Neutrophil (primary cell): ENCODE measurements around the gene CBFA2T3.
A peak's percentile ranks its signal among the peaks of the same experiment; 100 is the strongest.

Experiments
- H3K27ac ChIP-seq: fragments of 200-600 bp; sonication (generic); 2 replicates; pipeline ENCODE4 v1.5.1; 2016; ENCODE audit warnings: mild to moderate bottlenecking, moderate library complexity
- H3K27me3 ChIP-seq: fragments of 200-600 bp; sonication (generic); 2 replicates; pipeline ENCODE4 v1.6.0; 2016; ENCODE audit warnings: mild to moderate bottlenecking
- H3K36me3 ChIP-seq: fragments of 200-600 bp; sonication (generic); 2 replicates; pipeline ENCODE4 v1.5.1; 2017
- H3K4me1 ChIP-seq, 2 experiments: fragments of 200-600 bp in 1 of 2; sonication (generic) in 1 of 2; 1 replicate in 1 of 2; 2 replicates in 1 of 2; pipeline versions ENCODE4 v1.5.1 to v1.6.1; 2013 to 2016; ENCODE audit warnings: low read depth in 1 of 2, low read length in 1 of 2, mild to moderate bottlenecking in 1 of 2, moderate library complexity in 1 of 2; ENCODE audit not compliant: control insufficient read depth in 1 of 2, insufficient read depth in 1 of 2
- H3K4me3 ChIP-seq, 2 experiments: fragments of 200-600 bp in 1 of 2; sonication (generic) in 1 of 2; 1 replicate in 1 of 2; 2 replicates in 1 of 2; pipeline ENCODE4 v1.5.1; 2013 to 2016; ENCODE audit warnings: low read depth in 1 of 2, low read length in 1 of 2, mild to moderate bottlenecking in 1 of 2, moderate library complexity in 1 of 2
- H3K9me3 ChIP-seq: fragments of 200-600 bp; sonication (generic); 2 replicates; pipeline ENCODE4 v1.5.1; 2016
- TF ChIP-seq, protein P1 (sequence below): fragments of 200-600 bp; sonication (generic); IDR thresholded peaks from 2 replicates; pipeline ENCODE4 v1.5.1; 2016; ENCODE audit warnings: antibody characterized with exemption

CBFA2T3 gene

DNA sequence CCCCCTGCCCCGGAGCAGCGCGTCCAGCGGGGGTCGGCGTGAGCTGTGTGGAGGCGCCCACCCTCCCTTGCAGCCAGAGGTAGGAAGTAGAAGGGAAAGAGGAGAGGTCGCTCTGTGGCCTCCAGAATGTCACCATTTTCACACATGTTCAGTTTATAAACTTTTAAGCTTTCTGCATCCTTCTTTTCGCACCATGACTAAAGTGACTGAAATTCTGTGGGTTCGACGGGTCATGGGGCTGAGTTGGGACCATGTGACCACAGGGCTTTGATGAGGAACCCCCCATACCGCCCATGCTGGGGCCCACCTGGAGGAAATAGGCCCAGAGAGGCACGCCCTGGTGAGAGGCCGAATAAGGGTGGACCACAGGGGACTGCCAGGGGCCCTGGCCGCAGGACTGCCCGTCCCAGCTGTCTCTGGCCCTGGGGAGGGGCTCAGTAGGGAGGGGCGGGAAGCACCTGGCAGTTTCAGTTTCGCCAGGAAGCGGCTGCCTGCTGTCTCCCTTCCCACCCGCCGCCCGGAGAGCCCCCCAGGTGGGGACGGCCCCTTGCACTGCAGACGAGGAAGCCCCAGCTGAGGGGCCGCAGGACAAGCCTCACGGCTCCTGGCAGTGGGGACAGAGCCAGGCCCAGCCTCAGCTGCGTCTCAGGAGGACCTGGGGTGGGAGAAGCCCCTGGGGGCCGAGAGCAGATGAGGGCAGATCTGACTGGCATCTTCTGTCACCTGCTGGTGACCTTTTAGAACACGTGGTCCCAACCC lies 9.0 kb downstream of the CBFA2T3 start:
- H3K4me3 ChIP-seq: peak overlapping the region; percentile 35 to 41

GRCh38 chr16:88966986-88967829 lies 9.8 kb downstream of the CBFA2T3 start:
- TF ChIP-seq, protein P1, sequence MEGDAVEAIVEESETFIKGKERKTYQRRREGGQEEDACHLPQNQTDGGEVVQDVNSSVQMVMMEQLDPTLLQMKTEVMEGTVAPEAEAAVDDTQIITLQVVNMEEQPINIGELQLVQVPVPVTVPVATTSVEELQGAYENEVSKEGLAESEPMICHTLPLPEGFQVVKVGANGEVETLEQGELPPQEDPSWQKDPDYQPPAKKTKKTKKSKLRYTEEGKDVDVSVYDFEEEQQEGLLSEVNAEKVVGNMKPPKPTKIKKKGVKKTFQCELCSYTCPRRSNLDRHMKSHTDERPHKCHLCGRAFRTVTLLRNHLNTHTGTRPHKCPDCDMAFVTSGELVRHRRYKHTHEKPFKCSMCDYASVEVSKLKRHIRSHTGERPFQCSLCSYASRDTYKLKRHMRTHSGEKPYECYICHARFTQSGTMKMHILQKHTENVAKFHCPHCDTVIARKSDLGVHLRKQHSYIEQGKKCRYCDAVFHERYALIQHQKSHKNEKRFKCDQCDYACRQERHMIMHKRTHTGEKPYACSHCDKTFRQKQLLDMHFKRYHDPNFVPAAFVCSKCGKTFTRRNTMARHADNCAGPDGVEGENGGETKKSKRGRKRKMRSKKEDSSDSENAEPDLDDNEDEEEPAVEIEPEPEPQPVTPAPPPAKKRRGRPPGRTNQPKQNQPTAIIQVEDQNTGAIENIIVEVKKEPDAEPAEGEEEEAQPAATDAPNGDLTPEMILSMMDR: no peak
- Histone ChIP-seq H3K36me3 (peaks cover 13% of the 10 kb centered on the region), H3K4me1 (peaks cover 30 to 46% of the 10 kb centered on the region in 2 experiments), H3K4me3 (peak overlapping the region; percentile 7 to 41), H3K27me3 (peaks cover 15% of the 10 kb centered on the region), H3K27ac (peak overlapping the region; percentile 15), H3K9me3 (no peaks in the 10 kb centered on the region)

More for the DNA sequence above, 9.0 kb downstream of the CBFA2T3 start:
- H3K36me3 ChIP-seq: peaks cover 13% of the 10 kb centered on the region
- TF ChIP-seq, protein P1: no peak
- H3K4me1 ChIP-seq: peaks cover 38 to 54% of the 10 kb centered on the region in 2 experiments
- H3K27me3 ChIP-seq: peaks cover 15% of the 10 kb centered on the region
- peak overlapping the region; percentile 15 for H3K27ac ChIP-seq
- H3K9me3 ChIP-seq: no peaks in the 10 kb centered on the region

DNA sequence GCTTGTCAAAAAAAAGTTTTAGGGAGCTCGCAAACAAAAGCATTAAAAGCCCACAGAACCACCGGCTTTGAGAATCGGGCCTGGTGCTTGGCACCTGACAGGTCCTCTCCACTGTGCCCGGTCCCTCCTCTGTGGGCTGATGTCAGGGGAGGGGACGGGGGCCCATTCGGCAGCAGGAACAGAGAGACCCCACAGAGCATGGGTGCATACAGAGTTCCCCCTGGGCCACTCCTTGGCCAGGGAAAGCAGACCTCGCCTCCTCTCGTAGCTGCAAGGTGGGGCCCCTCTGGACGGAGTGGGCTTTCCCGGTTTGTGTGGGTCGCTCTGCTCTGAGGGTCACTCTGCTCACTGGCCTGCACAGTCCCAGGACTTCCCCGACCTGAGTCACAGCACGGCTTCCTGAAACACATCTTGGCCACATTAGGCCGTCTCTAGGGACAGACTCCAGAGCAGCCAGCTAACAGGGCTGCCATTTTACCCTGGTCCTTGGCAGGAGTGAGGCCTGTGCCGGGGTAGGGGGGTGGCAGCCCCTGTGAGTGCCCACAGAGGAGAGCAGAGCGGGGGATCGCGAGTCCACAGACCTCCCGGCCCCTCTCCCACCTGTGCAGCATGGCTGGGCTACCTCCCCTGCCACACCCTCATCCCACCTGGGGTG lies 11.1 kb downstream of the CBFA2T3 start:
- Histone ChIP-seq H3K4me1 (peaks cover 20 to 34% of the 10 kb centered on the region in 2 experiments), H3K27me3 (peaks cover 15% of the 10 kb centered on the region), H3K36me3 (peaks cover 13% of the 10 kb centered on the region), H3K27ac (no peak overlapping the region), H3K9me3 (no peaks in the 10 kb centered on the region), H3K4me3 (no peak overlapping the region)
- TF ChIP-seq, protein P1: no peak

DNA sequence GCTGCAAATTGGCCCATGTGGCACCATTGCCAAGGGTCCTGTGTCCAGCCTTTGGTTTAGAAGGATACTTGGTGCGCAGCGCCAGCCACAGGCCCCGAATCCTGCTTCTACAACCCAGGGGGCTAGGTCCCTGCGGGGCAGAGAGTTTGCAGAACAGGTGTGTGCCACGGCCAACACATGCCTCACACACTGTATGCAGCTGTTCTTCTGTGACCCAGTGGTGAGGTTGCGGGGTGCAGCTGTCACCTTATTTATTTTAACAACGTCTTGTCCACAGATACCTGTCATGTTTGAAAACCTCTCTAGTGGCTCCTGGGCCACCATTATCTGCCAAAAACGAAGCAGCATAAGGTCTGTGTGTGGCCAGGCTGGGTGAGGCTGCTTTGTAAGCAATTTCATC lies 11.6 kb downstream of the CBFA2T3 start:
- Histone ChIP-seq H3K4me3 (no peak overlapping the region), H3K27ac (no peak overlapping the region), H3K4me1 (peaks cover 20 to 34% of the 10 kb centered on the region in 2 experiments), H3K27me3 (peaks cover 15% of the 10 kb centered on the region), H3K9me3 (no peaks in the 10 kb centered on the region), H3K36me3 (peaks cover 10% of the 10 kb centered on the region)
- TF ChIP-seq, protein P1: no peak

- H3K36me3 ChIP-seq: peaks cover 5% of the 10 kb centered on the region
- H3K4me3 ChIP-seq: no peak overlapping the region
- peaks cover 20 to 35% of the 10 kb centered on the region in 2 experiments for H3K4me1 ChIP-seq
- no peak overlapping the region for H3K27ac ChIP-seq
- H3K9me3 ChIP-seq: no peaks in the 10 kb centered on the region
- H3K27me3 ChIP-seq: peaks cover 15% of the 10 kb centered on the region
- TF ChIP-seq, protein P1: no peak
These were observed 12.4 kb downstream of the CBFA2T3 start for GRCh38 chr16:88964636-88965035.
